Trophoblast cell (in vitro differentiated cells and primary cell): ENCODE data around the gene USH1C. TPM values are rescaled to one million over a fixed set of nuclear protein-coding genes. Genes with fewer than 3 reads are reported as not detected.

Experiments
- DNase-seq, 2 donors: peaks; one replicate each; pipeline ENCODE4 v3.0.0-alpha.2; 2016
- H2AFZ ChIP-seq: 2 replicates; pipeline ENCODE4 v1.6.1; 2013; ENCODE audit warnings: low read length, moderate library complexity, mild to moderate bottlenecking; ENCODE audit not compliant: insufficient read depth, poor library complexity
- H2AK5ac ChIP-seq: 2 replicates; pipeline ENCODE4 v1.6.1; 2013; ENCODE audit warnings: mild to moderate bottlenecking, low read length
- H2BK120ac ChIP-seq: 2 replicates; pipeline ENCODE4 v1.6.1; 2013; ENCODE audit warnings: low read length, mild to moderate bottlenecking, moderate library complexity; ENCODE audit not compliant: insufficient read depth, poor library complexity
- H2BK12ac ChIP-seq: 2 replicates; pipeline ENCODE4 v1.6.1; 2013; ENCODE audit warnings: mild to moderate bottlenecking, low read length, moderate library complexity
- H2BK5ac ChIP-seq: 2 replicates; pipeline ENCODE4 v1.6.1; 2013; ENCODE audit warnings: low read length, low read depth, moderate library complexity, mild to moderate bottlenecking; ENCODE audit not compliant: poor library complexity
- H3K14ac ChIP-seq: 2 replicates; pipeline ENCODE4 v1.6.1; 2013; ENCODE audit warnings: mild to moderate bottlenecking, low read length
- H3K18ac ChIP-seq: 2 replicates; pipeline ENCODE4 v1.6.1; 2013; ENCODE audit warnings: mild to moderate bottlenecking, low read length
- H3K23ac ChIP-seq: 2 replicates; pipeline ENCODE4 v1.6.1; 2013; ENCODE audit warnings: low read length
- H3K27ac ChIP-seq: 2 replicates; pipeline ENCODE4 v1.5.1; 2013; ENCODE audit warnings: low read depth, mild to moderate bottlenecking, inconsistent platforms, low read length, moderate library complexity
- H3K27me3 ChIP-seq: 2 replicates; pipeline ENCODE4 v1.6.1; 2013; ENCODE audit warnings: inconsistent platforms, mild to moderate bottlenecking, low read length, moderate library complexity; ENCODE audit not compliant: insufficient read depth
- H3K36me3 ChIP-seq, 2 experiments: 1 replicate in 1 of 2; 2 replicates in 1 of 2; pipeline ENCODE4 v1.6.1; 2013; ENCODE audit warnings: low read length in 2 of 2, mild to moderate bottlenecking in 2 of 2, moderate library complexity in 1 of 2; ENCODE audit not compliant: insufficient read depth in 2 of 2, control insufficient read depth in 1 of 2
- H3K4ac ChIP-seq: 2 replicates; pipeline ENCODE4 v1.6.1; 2013; ENCODE audit warnings: low read depth, mild to moderate bottlenecking, low read length, moderate library complexity
- H3K4me1 ChIP-seq, 2 experiments: 1 replicate in 1 of 2; 2 replicates in 1 of 2; pipeline ENCODE4 v1.6.1; 2013; ENCODE audit warnings: low read length in 2 of 2, mild to moderate bottlenecking in 2 of 2, moderate library complexity in 1 of 2; ENCODE audit not compliant: insufficient read depth in 2 of 2, control insufficient read depth in 1 of 2
- H3K4me2 ChIP-seq: 2 replicates; pipeline ENCODE4 v1.6.1; 2013; ENCODE audit warnings: inconsistent platforms, mild to moderate bottlenecking, low read length, moderate library complexity
- H3K4me3 ChIP-seq: 2 replicates; pipeline ENCODE4 v1.5.1; 2013; ENCODE audit warnings: mild to moderate bottlenecking, low read depth, low read length, inconsistent platforms
- H3K79me1 ChIP-seq: one replicate; pipeline ENCODE4 v1.6.1; 2013; ENCODE audit warnings: low read length
- H3K79me2 ChIP-seq: 2 replicates; pipeline ENCODE4 v1.6.1; 2013; ENCODE audit warnings: low read length, mild to moderate bottlenecking; ENCODE audit not compliant: control insufficient read depth, insufficient read depth, poor library complexity
- H3K9ac ChIP-seq: 2 replicates; pipeline ENCODE4 v1.6.1; 2013; ENCODE audit warnings: mild to moderate bottlenecking, low read length
- H3K9me3 ChIP-seq: 2 replicates; pipeline ENCODE4 v1.6.1; 2013; ENCODE audit warnings: low read depth, mild to moderate bottlenecking, control low read depth, inconsistent platforms, low read length; ENCODE audit not compliant: insufficient read depth
- H4K12ac ChIP-seq: 2 replicates; pipeline ENCODE4 v1.6.1; 2013; ENCODE audit warnings: low read depth, mild to moderate bottlenecking, low read length, moderate library complexity
- H4K8ac ChIP-seq: 2 replicates; pipeline ENCODE4 v1.6.1; 2013; ENCODE audit warnings: low read depth, mild to moderate bottlenecking, low read length, moderate library complexity
- H4K91ac ChIP-seq: one replicate; pipeline ENCODE4 v1.6.1; 2013; ENCODE audit warnings: low read depth, mild to moderate bottlenecking, low read length, moderate library complexity
- WGBS: extraction: QIAGEN DNeasy Blood & Tissue Kit; methylation state at CpG from one replicate; pipeline ENCODE4 v1.1.7; 2013; ENCODE audit warnings: missing lambda C conversion rate; ENCODE audit not compliant: insufficient read length, insufficient coverage; ENCODE audit errors: extremely low coverage; 5-methylcytosine and 5-hydroxymethylcytosine counted together
- polyA plus RNA-seq: library from polyadenylated mRNA; stranded (reverse); fragments of 200-250 nt; gene quantifications from 2 replicates; pipeline ENCODE4 v1.2.3, GENCODE V29; 2013

The USH1C gene
- 0.61 and 1.4 TPM in 2 replicates for polyA plus RNA-seq

DNA sequence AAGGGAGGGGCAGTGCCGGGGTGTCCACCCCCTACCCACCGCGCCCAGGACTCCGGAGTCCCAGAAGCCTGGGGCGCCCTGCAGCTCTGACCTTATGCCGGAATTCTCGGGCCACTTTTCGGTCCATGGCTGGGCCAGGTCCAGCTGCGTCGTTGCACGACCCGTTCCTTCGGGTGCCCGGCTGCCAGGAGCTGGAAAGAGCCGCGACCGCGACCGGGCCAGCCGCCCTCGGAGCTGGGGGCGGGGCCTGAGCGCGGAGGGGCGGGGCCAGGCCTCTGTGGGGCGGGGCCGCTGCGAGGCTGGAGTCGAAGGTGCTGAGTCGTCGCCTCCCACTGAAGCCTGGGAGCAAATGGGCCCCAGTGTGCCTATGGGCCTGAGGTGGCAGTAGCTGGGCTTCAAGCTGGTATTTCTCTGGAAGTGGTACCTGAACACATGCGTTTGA, at the start of gene USH1C:
Gene USH1C, minus strand, starts transcription at position 236 of the 442 bp plus-strand sequence. Its CDS starts 109 bp downstream, at position 127.
- no CpG with 5 or more reads among the region's 32 CpGs for WGBS
- Histone ChIP-seq H2BK5ac (no peak within 1 kb of the TSS), H2AK5ac (no peak within 1 kb of the TSS), H3K79me1 (no peaks in the 10 kb centered on the region), H3K27me3 (no peaks in the 10 kb centered on the region), H3K9me3 (peaks cover 3% of the 10 kb centered on the region), H3K4me3 (no peak within 1 kb of the TSS), H4K8ac (no peak within 1 kb of the TSS), H3K14ac (no peak within 1 kb of the TSS), H3K9ac (no peak within 1 kb of the TSS), H4K91ac (no peak within 1 kb of the TSS), H4K12ac (no peak within 1 kb of the TSS), H2BK120ac (no peak within 1 kb of the TSS), H3K4me2 (no peak within 1 kb of the TSS), H2BK12ac (no peak within 1 kb of the TSS), H3K23ac (no peak within 1 kb of the TSS), H3K18ac (no peak within 1 kb of the TSS), H3K4ac (no peak within 1 kb of the TSS), H3K27ac (no peak within 1 kb of the TSS), H3K36me3 (no peaks in the 10 kb centered on the region), H3K79me2 (no peaks in the 10 kb centered on the region), H3K4me1 (peaks cover 13 to 15% of the 10 kb centered on the region in 2 experiments), H2AFZ (peak within 1 kb of the TSS; percentile 6)
- no peak for DNase-seq

DNA sequence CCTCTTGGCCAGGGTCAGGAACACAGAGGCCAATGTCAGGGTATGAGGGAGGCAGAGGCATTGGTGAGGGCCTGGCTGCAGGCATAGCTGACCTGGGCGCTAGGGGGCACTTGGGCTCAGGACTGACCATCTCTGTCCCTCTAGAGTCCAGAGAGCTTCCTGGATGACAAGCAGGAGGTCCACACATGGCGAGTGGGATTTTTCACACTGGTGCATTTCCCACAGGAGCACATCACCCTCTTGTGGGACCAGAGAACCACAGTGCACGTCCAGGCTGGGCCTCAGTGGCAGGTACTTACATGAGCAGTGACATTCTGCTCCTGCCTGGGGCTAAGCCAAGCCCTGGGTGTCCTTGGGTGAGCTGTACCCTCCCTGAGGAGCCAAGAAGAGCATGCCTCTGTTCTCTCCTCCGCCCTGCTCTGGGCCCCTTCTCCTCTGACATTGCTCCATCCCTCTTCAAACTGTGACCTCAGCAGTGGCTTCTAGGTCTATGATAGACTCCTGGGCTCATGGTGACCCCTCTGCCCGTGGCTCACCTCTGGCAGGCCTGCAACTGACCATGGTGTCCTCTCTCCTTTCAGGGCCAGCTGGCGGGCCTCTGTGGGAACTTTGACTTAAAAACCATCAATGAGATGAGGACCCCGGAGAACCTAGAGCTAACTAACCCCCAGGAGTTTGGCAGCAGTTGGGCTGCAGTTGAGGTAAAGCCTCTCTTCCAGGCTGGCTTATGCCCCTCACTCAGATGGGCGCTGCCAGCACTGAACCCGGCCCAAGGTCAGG, 49.4 kb upstream of the USH1C start:
- Histone ChIP-seq H3K4me1 (no peaks in the 10 kb centered on the region), H2AFZ (no peak overlapping the region), H3K79me2 (no peaks in the 10 kb centered on the region)

DNA sequence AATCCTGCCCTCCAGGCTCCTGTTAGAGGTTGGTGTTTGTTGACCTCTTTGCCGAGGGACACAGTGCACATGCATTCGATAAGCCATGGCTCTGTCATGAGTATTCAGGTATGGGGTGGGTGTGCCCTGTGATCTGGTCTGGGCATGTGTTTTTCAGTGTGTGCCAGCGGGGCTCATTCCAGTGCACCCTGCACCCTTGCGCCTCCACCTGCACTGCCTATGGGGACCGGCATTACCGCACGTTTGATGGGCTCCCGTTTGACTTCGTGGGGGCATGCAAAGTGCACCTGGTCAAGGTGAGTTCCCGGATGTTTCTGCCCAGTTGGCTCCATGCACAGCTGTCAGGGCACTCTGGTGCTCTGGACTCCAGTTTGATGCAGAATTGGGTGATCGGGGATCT, 47.1 kb upstream of the USH1C start:
- Histone ChIP-seq H3K14ac (no peak overlapping the region), H2BK12ac (no peak overlapping the region), H3K4me2 (no peak overlapping the region), H3K9me3 (peaks cover 16% of the 10 kb centered on the region), H2AK5ac (no peak overlapping the region), H3K27me3 (no peaks in the 10 kb centered on the region), H3K36me3 (no peaks in the 10 kb centered on the region), H2BK120ac (no peak overlapping the region), H3K79me1 (no peaks in the 10 kb centered on the region), H3K23ac (no peak overlapping the region), H3K79me2 (no peaks in the 10 kb centered on the region), H3K4ac (no peak overlapping the region), H2BK5ac (no peak overlapping the region), H4K91ac (no peak overlapping the region), H4K8ac (no peak overlapping the region), H3K18ac (no peak overlapping the region), H4K12ac (no peak overlapping the region), H3K9ac (no peak overlapping the region), H3K27ac (no peak overlapping the region), H3K4me1 (no peaks in the 10 kb centered on the region), H3K4me3 (no peak overlapping the region), H2AFZ (no peak overlapping the region)
- DNase-seq: no peak
- WGBS: no CpG with 5 or more reads among the region's 11 CpGs

More for the DNA sequence above, 49.4 kb upstream of the USH1C start:
- WGBS: no CpG with 5 or more reads among the region's 9 CpGs
- no peak overlapping the region for H2BK120ac ChIP-seq
- H4K8ac ChIP-seq: no peak overlapping the region
- H3K4ac ChIP-seq: no peak overlapping the region
- H3K27ac ChIP-seq: no peak overlapping the region
- H3K79me1 ChIP-seq: no peaks in the 10 kb centered on the region
- no peak overlapping the region for H3K4me3 ChIP-seq
- no peaks in the 10 kb centered on the region for H3K36me3 ChIP-seq
- no peak overlapping the region for H2BK5ac ChIP-seq
- H3K27me3 ChIP-seq: no peaks in the 10 kb centered on the region
- no peak overlapping the region for H3K14ac ChIP-seq
- no peak overlapping the region for H4K91ac ChIP-seq
- no peak overlapping the region for H3K18ac ChIP-seq
- no peak overlapping the region for H3K9ac ChIP-seq
- no peak overlapping the region for H4K12ac ChIP-seq
- no peak overlapping the region for H3K23ac ChIP-seq
- no peak overlapping the region for H3K4me2 ChIP-seq
- H2BK12ac ChIP-seq: no peak overlapping the region
- DNase-seq: no peak
- H2AK5ac ChIP-seq: no peak overlapping the region
- H3K9me3 ChIP-seq: peaks cover 16% of the 10 kb centered on the region

DNA sequence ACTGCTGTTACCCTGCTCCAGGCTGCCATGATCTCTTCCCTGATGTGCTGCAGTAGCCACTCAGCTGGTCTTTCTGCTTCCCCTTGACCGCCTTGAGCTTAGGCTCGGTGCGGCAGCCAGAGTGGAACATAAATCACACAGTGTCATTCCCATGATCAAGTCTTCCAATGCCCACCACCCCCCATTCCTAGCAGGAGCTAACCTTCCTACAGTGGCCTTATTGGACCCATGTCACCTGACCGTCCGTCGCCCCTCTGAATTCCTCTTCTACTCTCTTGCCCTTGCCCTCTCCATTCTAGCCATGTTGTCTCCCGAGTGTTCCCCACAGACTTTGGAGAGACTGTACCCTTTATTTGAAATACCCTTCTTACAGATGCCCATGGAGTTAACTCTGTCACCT, 46.2 kb upstream of the USH1C start:
- H3K4me3 ChIP-seq: no peak overlapping the region
- no peak overlapping the region for H4K91ac ChIP-seq
- H3K79me2 ChIP-seq: no peaks in the 10 kb centered on the region
- DNase-seq: no peak
- no peaks in the 10 kb centered on the region for H3K36me3 ChIP-seq
- no peak overlapping the region for H2BK120ac ChIP-seq
- no peak overlapping the region for H3K4me2 ChIP-seq
- H3K14ac ChIP-seq: no peak overlapping the region
- H3K9ac ChIP-seq: no peak overlapping the region
- H3K9me3 ChIP-seq: peaks cover 11% of the 10 kb centered on the region
- no peak overlapping the region for H3K18ac ChIP-seq
- no peak overlapping the region for H3K27ac ChIP-seq
- no peak overlapping the region for H4K12ac ChIP-seq
- H3K27me3 ChIP-seq: no peaks in the 10 kb centered on the region
- H4K8ac ChIP-seq: no peak overlapping the region
- no peaks in the 10 kb centered on the region for H3K79me1 ChIP-seq
- no peak overlapping the region for H2BK12ac ChIP-seq
- no peak overlapping the region for H2BK5ac ChIP-seq
- no peak overlapping the region for H2AK5ac ChIP-seq
- H3K4ac ChIP-seq: no peak overlapping the region
- H3K4me1 ChIP-seq: no peaks in the 10 kb centered on the region
- H3K23ac ChIP-seq: no peak overlapping the region
- H2AFZ ChIP-seq: no peak overlapping the region
- no CpG with 5 or more reads among the region's 7 CpGs for WGBS
